Measurements from ENCODE around the gene ATP4B. TPM values are rescaled to one million over a fixed set of nuclear protein-coding genes. Genes with fewer than 3 reads are reported as not detected.
"Not testable (repeated sequence)": the region's sequence is repeated elsewhere in the genome, so short reads cannot be mapped to it uniquely, and the experiment has no call there.

ATP4B gene
- total RNA-seq, 2 donors from 2014 or later, result not detected

DNA sequence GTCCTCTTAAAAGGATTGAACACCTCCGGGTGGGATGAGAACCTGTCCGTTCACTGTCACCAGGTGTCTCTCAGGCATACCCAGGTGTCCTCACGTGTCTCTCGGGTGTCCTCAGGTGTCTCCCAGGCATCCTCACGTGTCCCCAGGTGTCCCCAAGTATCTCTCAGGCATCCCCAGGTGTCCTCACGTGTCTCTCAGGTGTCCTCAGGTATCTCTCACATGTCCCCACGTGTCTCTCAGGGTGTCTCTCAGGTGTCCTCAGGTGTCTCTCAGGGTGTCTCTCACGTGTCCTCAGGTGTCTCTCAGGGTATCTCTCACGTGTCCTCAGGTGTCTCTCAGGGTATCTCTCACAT is 33.8 kb downstream of the ATP4B start:
- DNase-seq, result no peak
- no peak overlapping the region for H3K27ac ChIP-seq
- intact Hi-C loops (cut with DNase I), result no loop called here
- no peaks in the 10 kb centered on the region for H3K36me3 ChIP-seq
- TF ChIP-seq, protein P1, sequence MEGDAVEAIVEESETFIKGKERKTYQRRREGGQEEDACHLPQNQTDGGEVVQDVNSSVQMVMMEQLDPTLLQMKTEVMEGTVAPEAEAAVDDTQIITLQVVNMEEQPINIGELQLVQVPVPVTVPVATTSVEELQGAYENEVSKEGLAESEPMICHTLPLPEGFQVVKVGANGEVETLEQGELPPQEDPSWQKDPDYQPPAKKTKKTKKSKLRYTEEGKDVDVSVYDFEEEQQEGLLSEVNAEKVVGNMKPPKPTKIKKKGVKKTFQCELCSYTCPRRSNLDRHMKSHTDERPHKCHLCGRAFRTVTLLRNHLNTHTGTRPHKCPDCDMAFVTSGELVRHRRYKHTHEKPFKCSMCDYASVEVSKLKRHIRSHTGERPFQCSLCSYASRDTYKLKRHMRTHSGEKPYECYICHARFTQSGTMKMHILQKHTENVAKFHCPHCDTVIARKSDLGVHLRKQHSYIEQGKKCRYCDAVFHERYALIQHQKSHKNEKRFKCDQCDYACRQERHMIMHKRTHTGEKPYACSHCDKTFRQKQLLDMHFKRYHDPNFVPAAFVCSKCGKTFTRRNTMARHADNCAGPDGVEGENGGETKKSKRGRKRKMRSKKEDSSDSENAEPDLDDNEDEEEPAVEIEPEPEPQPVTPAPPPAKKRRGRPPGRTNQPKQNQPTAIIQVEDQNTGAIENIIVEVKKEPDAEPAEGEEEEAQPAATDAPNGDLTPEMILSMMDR (IDR thresholded peaks at IDR 0.05), result no peak
- H3K9me3 ChIP-seq, result no peaks in the 10 kb centered on the region
- no peak overlapping the region for H3K4me3 ChIP-seq
- no peaks in the 10 kb centered on the region for H3K4me1 ChIP-seq
- H3K9ac ChIP-seq (ENCODE audit: low read depth in 2 of 2, low read length in 2 of 2), result no peak overlapping the region
- no peaks in the 10 kb centered on the region for H3K27me3 ChIP-seq

DNA sequence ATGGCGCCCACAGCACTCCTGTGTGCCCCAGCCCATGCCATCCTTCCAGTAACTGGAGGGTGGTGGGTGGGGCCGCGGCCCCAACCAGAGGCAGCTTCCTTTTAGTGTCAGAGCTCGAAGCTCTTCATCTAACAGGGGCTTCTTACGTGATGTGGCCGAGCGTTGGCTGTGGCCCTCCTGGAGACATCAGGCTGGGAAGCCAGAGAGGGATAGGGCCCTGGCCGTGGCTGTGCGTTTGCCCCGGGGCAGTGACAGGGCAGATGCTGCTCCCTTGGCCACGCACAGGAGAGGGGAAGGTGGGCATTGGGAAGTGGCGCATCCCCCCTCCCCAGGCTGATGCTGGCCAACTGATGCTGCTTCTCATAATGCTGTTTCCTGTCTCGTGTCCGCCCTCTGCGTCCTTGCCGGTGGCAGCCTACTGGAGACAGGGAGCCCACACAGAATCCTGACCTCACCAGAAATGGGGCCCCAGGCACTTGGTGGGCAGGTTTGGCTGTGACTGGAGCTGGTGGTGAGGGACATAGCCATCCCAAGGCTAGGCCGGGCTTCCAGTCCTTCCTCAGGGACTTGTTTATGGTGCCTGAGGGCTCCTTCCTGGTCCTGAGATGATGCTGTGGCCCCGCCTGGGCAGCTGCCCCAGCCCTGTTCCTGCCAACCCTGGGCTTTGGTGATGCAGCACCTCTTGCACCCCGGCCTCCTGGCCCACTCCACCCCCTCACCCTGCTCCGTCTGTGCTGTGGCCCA is 34.3 kb downstream of the ATP4B start:
- Histone ChIP-seq H3K9ac (ENCODE audit: low read depth in 2 of 2, low read length in 2 of 2) (no peak overlapping the region), H3K4me3 (no peak overlapping the region), H3K9me3 (no peaks in the 10 kb centered on the region), H3K36me3 (no peaks in the 10 kb centered on the region), H3K27me3 (no peaks in the 10 kb centered on the region), H3K4me1 (no peaks in the 10 kb centered on the region), H3K27ac (no peak overlapping the region)
- intact Hi-C loops (cut with DNase I), result no loop called here
- TF ChIP-seq, protein P1 (IDR thresholded peaks at IDR 0.05), result no peak
- DNase-seq, result no peak

GRCh38 chr13:113622791-113623490 is 35.1 kb downstream of the ATP4B start:
- TF ChIP-seq, protein P1 (IDR thresholded peaks at IDR 0.05), result no peak
- no peak overlapping the region for H3K9ac ChIP-seq (ENCODE audit: low read depth in 2 of 2, low read length in 2 of 2)
- H3K4me1 ChIP-seq, result no peaks in the 10 kb centered on the region
- H3K4me3 ChIP-seq, result no peak overlapping the region
- no peak for DNase-seq
- no peaks in the 10 kb centered on the region for H3K27me3 ChIP-seq
- no peaks in the 10 kb centered on the region for H3K9me3 ChIP-seq
- no peak overlapping the region for H3K27ac ChIP-seq
- H3K36me3 ChIP-seq, result no peaks in the 10 kb centered on the region
- intact Hi-C loops (cut with DNase I), result no loop called here

DNA sequence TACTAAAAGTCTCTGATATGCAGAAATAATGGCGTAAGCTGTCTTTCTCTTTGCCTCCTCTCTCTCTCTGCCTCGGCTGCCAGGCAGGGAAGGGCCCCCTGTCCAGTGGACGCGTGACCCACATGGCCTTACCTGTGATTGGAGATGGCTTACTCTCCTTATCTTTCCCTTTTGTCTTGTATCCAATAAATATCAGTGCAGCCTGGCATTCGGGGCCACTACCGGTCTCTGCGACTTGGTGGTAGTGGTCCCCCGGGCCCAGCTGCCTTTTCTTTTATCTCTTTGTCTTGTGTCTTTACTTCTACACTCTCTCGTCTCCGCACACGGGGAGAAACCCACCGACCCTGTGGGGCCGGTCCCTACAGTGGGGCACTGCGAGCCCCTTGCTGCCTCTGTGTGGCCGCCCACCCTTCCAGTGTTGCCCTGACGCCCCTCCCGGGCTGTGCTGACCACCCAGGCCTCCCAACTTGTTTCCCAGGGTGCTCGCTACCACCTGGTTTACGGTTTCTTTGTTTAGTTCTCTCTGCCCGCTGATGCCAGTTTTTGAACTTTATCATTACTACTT is 35.9 kb downstream of the ATP4B start:
- intact Hi-C loops (cut with DNase I); H3K27me3 ChIP-seq; H3K4me3 ChIP-seq; H3K36me3 ChIP-seq; DNase-seq; H3K9ac ChIP-seq (ENCODE audit: low read depth in 2 of 2, low read length in 2 of 2); H3K9me3 ChIP-seq; H3K4me1 ChIP-seq; H3K27ac ChIP-seq: not testable (repeated sequence)

GRCh38 chr13:113621498-113621897 is 36.5 kb downstream of the ATP4B start:
- H3K9ac ChIP-seq (ENCODE audit: low read depth in 2 of 2, low read length in 2 of 2); intact Hi-C loops (cut with DNase I); H3K4me1 ChIP-seq; H3K27me3 ChIP-seq; H3K4me3 ChIP-seq; H3K27ac ChIP-seq; H3K36me3 ChIP-seq; H3K9me3 ChIP-seq; DNase-seq: not testable (repeated sequence)
- TF ChIP-seq, protein P1 (IDR thresholded peaks at IDR 0.05), result peak; percentile 16

- Histone ChIP-seq H3K36me3 (no peaks in the 10 kb centered on the region), H3K9ac (ENCODE audit: low read depth in 2 of 2, low read length in 2 of 2) (no peak overlapping the region), H3K27me3 (no peaks in the 10 kb centered on the region), H3K9me3 (no peaks in the 10 kb centered on the region), H3K27ac (no peak overlapping the region), H3K4me3 (no peak overlapping the region), H3K4me1 (no peaks in the 10 kb centered on the region)
- TF ChIP-seq, protein P1 (IDR thresholded peaks at IDR 0.05), result no peak
- intact Hi-C loops (cut with DNase I), result no loop called here
- DNase-seq, result no peak
Measured at GRCh38 chr13:113621046-113621445, 37.0 kb downstream of the ATP4B start.

Measured in colonic mucosa (tissue), 4 donors.